HG02763 (cell line): Measurements from ENCODE around the gene SPTBN4.

Source experiments
- ATAC-seq: cut with Tn5 transposase; IDR thresholded peaks from one replicate; pipeline ENCODE4 v1.9.1; 2021; ENCODE audit warnings: mild to moderate bottlenecking, moderate library complexity; ENCODE audit not compliant: unreplicated experiment

Gene SPTBN4

DNA sequence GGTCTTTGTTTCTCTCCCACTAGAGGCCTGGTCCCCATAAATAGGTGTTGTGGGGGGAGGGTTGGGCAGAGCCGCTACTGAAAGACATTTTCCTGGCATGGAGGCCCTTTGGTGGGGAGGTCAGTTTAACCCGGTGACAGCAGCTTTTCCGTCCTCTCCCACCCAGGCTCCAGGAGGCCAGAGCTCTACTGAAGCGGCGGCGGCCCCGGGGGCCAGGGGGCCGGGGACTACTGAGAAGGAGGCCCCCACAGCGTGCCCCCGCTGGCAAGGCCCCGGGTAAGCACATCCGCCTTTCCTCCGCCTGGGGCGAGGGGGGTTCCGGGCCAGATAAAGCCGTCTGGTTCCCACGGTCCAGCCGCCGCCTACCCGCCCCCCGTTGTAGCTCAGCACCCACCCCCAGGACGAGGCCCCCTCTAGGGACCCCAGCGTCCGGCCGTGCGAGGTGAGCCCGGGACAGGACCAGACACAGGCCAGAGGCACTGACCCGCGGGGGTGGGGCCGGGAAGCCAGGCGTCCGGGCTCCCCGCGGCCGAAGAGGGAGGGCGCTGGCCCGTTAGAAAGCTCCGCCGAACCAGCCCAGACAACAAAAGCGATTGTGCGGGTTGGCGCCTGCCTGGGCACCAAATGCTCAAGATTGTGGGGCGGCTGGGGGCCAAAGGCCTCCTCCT, 133.2 kb downstream of the SPTBN4 start:
- ATAC-seq, result no peak

DNA sequence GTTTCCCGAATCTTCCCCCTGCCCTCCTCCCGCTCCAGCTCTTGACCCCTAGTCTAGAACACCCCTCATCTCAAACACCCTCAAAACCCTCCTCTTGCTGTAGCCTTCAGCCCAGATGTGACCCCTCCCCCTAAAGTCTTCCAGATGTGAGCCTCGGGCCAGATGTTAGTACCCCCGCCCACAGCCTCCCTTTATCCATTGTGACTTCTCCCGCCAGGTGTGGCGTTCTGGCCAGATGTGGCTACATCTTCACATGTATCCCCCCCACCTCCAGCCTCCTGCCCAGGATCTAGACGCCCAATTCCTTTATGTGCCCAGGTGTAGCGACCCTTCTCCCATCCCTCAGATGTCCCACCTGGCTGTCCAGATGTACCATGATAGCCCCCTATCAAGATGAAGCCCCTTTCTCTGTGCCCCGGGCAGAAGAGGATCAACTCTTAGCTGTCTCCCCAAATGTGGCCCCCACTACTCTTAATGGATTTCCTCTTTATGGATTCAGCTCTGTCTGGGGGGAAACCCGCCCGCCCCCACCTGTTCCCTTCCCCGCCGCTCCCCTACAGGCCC, 133.9 kb downstream of the SPTBN4 start:
- no peak for ATAC-seq

DNA sequence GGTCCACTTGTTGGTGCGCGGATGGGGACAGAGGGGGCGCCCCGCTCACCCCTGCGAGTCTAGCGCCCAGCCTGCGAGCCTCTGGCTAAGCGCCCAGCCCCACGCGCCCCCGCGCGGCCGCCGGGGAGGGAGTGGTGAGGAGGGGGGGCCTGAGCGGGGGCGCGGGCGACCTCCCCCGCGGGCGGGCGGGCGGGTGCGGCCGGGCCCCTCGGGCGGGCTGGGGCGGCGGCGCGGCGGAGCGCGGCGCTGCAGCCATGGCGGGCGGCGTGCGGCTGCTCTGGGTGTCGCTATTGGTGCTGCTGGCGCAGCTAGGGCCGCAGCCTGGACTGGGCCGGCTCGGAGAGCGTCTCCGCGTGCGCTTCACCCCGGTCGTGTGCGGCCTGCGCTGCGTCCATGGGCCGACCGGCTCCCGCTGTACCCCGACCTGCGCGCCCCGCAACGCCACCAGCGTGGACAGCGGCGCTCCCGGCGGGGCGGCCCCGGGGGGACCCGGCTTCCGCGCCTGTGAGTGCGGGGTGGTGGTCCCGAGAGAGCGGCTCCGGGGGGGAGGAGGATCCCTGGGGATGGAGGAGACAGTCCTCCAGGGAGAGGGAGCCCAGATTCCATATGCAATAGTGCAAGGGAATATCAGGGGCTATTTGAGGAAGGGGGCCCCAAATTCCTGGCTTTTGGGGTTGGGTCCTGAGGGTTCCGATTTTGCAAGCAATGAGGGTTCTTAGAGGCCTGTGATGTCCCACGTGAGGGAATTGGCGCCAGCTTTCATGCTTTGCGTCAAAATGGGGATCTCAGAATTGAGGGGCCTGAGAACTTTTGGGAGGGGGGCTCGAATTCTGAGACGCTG, 134.6 kb downstream of the SPTBN4 start, which contains the start of gene LTBP4:
Gene LTBP4, plus strand, starts transcription at position 236 of the 841 bp plus-strand sequence. Its CDS starts 19 bp downstream, at position 255.
- no peak for ATAC-seq

- no peak for ATAC-seq
Measured at GRCh38 chr19:40603071-40603388, 136.2 kb downstream of the SPTBN4 start.

GRCh38 chr19:40603389-40604170, 136.8 kb downstream of the SPTBN4 start:
- peak; percentile 62 for ATAC-seq

DNA sequence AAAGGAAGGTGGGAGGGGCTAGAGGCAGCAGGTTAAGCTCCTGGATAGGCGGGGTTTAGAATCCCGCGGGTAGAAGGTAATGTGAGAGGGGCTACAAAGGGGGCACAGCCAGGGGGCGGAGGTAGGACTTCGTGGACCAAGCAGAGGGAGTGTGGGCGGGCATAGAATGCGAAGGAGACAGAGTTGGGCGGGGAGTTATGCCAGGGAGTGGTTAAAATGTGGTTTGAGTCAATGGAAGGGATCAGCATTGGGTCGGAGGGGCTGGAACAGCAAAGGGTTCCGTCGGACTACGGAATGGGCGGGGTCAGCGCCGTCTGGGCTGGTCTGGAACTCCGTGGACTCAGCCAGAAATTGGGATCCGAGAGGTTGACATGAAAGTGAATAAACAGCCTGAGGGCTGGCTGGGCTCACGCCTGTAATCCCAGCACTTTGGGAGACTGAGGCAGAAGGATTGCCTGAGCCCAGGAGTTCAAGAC, 137.4 kb downstream of the SPTBN4 start:
- ATAC-seq, result no peak

DNA sequence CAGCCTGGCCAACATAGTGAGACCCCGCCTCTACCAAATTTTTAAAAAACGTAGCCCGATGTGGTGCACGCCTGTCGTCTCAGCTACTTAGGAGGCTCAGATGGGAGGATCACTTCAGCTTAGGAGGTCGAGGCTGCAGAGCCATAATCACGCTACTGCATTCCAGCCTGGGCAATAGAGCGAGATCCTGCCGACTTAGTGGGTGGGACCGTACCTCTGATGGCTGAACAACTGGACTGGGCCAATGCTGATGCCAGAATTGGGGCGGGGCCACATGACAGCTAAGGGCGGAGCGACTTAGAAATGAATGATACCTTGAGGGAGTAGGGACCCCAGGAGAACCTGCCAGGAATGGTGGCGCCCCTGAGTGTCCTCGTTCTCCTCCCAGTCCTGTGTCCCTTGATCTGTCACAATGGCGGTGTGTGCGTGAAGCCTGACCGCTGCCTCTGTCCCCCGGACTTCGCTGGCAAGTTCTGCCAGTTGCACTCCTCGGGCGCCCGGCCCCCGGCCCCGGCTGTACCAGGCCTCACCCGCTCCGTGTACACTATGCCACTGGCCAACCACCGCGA, 137.9 kb downstream of the SPTBN4 start:
- ATAC-seq, result no peak

DNA sequence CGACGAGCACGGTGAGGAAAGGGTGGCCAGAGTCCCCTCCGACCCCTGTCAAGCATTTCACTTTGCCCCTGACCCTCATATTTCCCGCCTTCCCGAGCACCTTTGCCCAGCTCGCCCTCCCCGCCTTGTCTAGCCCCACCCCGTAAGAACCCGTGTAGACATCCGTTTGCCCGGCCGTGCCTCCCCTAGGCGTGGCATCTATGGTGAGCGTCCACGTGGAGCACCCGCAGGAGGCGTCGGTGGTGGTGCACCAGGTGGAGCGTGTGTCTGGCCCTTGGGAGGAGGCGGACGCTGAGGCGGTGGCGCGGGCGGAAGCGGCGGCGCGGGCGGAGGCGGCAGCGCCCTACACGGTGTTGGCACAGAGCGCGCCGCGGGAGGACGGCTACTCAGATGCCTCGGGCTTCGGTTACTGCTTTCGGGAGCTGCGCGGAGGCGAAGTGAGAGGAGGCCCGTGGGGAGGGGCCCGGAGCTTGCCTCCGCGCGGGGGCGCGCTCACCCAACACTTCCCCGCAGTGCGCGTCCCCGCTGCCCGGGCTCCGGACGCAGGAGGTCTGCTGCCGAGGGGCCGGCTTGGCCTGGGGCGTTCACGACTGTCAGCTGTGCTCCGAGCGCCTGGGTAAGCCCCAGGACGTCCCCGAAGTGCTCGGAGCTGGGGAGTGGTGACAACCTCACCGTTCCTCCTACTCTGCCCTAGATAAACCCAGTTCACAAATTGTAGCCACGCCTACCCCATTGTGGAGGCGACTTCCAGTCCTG, 138.6 kb downstream of the SPTBN4 start:
- no peak for ATAC-seq

DNA sequence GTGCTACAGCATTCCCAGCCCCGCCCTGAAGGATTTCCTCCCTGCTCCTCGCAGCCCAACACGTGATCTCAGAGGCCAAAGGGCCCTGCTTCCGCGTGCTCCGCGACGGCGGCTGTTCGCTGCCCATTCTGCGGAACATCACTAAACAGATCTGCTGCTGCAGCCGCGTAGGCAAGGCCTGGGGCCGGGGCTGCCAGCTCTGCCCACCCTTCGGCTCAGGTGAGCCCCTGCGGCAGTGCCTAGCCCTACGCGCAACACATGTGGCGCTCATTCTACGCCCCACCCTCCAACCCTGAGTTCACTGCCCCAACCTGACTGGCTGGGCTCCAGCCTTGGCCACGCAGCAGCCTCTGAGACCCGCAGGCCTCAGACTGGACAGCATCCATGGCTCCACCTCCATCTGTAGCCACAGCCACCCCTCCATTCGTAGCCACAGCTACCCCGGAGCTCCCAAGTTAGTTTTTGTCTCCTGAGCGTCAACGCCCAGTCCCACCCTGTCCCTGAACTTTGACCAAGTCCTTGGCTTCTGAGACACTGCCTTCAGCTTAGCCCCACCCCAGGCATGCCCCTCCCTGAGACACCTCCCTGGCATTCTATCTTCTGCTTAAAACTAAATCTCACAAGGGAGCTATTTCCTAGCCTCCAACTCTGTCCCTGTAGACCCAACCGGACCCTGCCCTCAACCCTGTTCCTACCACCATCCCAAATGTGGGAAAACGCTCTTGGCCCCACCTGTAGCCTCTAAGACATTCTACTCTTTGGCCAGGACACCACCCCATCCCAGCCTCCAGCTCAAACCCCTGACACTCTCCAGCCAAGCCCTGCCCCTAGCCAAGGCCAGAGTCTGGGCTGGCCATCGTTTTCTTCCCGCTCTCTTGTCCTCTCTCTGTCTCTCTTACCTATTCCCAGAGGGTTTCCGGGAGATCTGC, 140.8 kb downstream of the SPTBN4 start:
- no peak for ATAC-seq

- ATAC-seq, result no peak
Measured at GRCh38 chr19:40608240-40608621, 141.4 kb downstream of the SPTBN4 start.

- ATAC-seq, result no peak
Measured at GRCh38 chr19:40608957-40609356, 142.2 kb downstream of the SPTBN4 start.

GRCh38 chr19:40609561-40610395, 143.0 kb downstream of the SPTBN4 start:
- peak; percentile 49 for ATAC-seq

DNA sequence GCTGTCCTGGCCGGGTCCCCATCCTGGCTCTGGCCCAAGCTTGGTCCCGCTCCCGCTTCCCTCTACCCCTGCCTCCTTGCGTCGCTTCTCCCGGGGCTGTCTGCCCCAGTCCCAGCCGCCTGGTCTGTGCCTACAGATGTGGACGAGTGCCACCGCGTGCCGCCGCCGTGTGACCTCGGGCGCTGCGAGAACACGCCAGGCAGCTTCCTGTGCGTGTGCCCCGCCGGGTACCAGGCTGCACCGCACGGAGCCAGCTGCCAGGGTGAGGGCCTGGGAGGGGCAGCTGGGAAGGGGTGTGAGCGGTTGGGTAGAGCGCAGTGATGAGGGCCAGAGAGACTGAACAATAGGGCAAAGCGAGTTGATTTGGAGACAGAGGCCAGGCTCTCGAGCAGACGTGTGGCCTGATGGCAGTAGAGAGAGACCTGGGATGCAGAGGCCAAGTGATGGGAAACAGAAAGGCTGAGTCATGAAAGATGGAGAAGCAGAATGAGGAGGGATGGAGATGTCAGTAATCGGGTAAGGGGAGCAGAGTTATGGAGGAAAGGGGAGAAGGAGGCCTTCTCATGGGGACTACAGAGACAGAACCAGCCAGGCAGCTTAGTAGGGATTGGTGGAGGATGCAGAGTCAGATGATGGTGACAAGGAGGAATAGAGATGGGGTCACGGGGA, 143.7 kb downstream of the SPTBN4 start:
- no peak for ATAC-seq

- no peak for ATAC-seq
Measured at GRCh38 chr19:40611096-40611495, 144.3 kb downstream of the SPTBN4 start.

- no peak for ATAC-seq
Measured at GRCh38 chr19:40611900-40612698, 145.3 kb downstream of the SPTBN4 start.

GRCh38 chr19:40612831-40613689, 146.3 kb downstream of the SPTBN4 start:
- ATAC-seq, result no peak
